Nephron progenitor cell (in vitro differentiated cells): ENCODE measurements around the gene CENPO.
"Not testable (repeated sequence)": the region's sequence is repeated elsewhere in the genome, so short reads cannot be mapped to it uniquely, and the experiment has no call there.

Experiments used
- DNase-seq: peaks from one replicate; pipeline ENCODE4 v3.0.0; 2021
- H3K27ac Mint-ChIP-seq: 2 replicates; pipeline ENCODE4 v1.8.0; 2021; ENCODE audit warnings: mild to moderate bottlenecking, moderate library complexity, mixed read lengths
- H3K27me3 Mint-ChIP-seq: 2 replicates; pipeline ENCODE4 v1.8.0; 2021; ENCODE audit warnings: mild to moderate bottlenecking, low read depth, mixed read lengths; ENCODE audit not compliant: poor library complexity
- H3K36me3 Mint-ChIP-seq: 2 replicates; pipeline ENCODE4 v1.8.0; 2021; ENCODE audit warnings: low read depth, mixed read lengths
- H3K4me1 Mint-ChIP-seq: 2 replicates; pipeline ENCODE4 v1.8.0; 2021; ENCODE audit warnings: mixed read lengths
- H3K4me3 Mint-ChIP-seq: 2 replicates; pipeline ENCODE4 v1.8.0; 2021; ENCODE audit warnings: mild to moderate bottlenecking, moderate library complexity, mixed read lengths
- H3K9me3 Mint-ChIP-seq: 2 replicates; pipeline ENCODE4 v1.8.0; 2021; ENCODE audit warnings: mild to moderate bottlenecking, moderate library complexity, mixed read lengths
- TF ChIP-seq, protein P1 (sequence below): fragments of 200-600 bp; sonication (generic); IDR thresholded peaks from 2 replicates; pipeline ENCODE4 v1.5.0; 2021; ENCODE audit warnings: antibody characterized with exemption

Gene CENPO

DNA sequence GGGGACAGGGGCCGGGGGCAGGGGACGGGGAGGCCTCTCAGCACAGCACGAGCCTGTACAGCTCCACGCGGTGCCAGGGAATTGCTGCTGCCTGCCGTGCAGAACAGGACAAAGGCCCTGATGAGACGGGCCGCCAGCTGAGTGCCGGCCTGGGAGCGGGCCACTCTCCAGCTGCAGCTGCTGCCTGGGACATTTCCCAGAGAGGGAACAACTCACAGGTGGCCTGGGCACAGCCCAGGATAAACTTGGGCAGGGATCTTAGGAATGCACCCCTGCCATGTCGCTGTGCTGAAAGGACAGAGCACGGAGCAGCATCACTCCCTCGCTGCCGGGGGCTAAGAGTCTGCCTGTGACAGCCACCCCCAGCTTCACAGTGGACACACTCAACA, 38.8 kb downstream of the CENPO start:
- Mint-ChIP-seq H3K4me3 (no peak overlapping the region), H3K36me3 (peaks cover 36% of the 10 kb centered on the region), H3K27me3 (no peaks in the 10 kb centered on the region), H3K27ac (peak overlapping the region; percentile 98), H3K4me1 (peaks cover 56% of the 10 kb centered on the region), H3K9me3 (no peaks in the 10 kb centered on the region)
- TF ChIP-seq, protein P1, sequence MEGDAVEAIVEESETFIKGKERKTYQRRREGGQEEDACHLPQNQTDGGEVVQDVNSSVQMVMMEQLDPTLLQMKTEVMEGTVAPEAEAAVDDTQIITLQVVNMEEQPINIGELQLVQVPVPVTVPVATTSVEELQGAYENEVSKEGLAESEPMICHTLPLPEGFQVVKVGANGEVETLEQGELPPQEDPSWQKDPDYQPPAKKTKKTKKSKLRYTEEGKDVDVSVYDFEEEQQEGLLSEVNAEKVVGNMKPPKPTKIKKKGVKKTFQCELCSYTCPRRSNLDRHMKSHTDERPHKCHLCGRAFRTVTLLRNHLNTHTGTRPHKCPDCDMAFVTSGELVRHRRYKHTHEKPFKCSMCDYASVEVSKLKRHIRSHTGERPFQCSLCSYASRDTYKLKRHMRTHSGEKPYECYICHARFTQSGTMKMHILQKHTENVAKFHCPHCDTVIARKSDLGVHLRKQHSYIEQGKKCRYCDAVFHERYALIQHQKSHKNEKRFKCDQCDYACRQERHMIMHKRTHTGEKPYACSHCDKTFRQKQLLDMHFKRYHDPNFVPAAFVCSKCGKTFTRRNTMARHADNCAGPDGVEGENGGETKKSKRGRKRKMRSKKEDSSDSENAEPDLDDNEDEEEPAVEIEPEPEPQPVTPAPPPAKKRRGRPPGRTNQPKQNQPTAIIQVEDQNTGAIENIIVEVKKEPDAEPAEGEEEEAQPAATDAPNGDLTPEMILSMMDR: no peak
- DNase-seq: peak; percentile 20

DNA sequence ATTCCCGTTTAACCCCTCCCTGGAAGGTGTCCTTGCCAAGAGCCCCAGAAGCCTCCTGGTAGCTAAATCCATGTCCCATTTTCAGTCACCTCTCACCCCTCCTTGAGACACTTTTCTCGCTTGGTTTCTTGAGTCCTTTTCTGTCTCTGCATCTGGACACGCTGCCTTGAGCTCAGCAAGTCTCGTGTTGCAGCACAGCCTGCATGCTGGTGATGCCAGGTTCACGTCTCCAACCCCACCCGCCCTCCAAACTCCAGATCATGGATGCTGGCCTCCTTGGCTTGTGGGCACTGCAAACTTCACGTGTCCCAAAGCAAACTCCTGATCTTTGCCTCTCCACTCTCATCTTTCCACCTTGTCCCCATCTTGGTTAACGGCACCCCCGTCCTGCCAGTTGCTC, 39.3 kb downstream of the CENPO start:
- no peaks in the 10 kb centered on the region for H3K9me3 Mint-ChIP-seq
- H3K27me3 Mint-ChIP-seq: no peaks in the 10 kb centered on the region
- peaks cover 52% of the 10 kb centered on the region for H3K4me1 Mint-ChIP-seq
- DNase-seq: no peak
- TF ChIP-seq, protein P1: no peak
- no peak overlapping the region for H3K4me3 Mint-ChIP-seq
- H3K36me3 Mint-ChIP-seq: peaks cover 36% of the 10 kb centered on the region
- H3K27ac Mint-ChIP-seq: peak overlapping the region; percentile 98

DNA sequence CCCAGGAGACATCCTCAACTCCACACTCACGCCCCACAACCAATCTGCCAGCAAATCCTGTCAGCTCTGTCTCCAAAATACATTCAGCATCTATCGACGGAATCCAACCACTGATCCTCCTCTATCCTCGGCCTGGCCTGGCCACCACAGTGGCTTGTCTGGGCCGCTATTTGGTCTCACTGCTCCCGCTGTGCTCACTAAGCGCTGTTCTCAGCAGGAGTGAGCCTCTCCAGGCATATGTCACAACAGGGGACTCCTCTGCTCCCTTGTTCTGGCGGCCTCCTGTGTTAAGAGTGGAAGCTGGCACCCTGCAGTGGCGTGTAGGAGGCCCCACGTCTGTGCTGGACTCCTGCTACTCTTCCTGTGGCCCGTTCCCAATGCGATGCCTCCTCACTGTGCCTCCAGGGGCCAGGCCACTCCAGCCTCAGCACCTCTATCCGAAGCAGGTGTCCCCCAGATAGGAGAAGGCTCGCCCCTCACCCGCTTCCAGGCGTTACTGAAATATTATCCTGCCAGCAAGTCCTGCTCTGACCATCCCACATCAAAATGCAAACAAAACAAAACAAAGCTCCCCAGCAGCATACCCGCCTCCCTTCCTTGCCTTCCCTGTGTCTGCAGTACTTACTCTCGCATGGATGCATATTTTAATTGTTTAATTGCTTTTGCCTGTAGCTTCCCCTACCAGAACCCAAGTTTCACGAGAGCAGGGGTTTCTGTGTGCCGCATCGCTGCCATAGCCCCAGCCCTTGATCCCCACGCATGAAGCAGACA, 39.9 kb downstream of the CENPO start:
- no peak for DNase-seq
- Mint-ChIP-seq H3K36me3 (peaks cover 32% of the 10 kb centered on the region), H3K4me3 (peak overlapping the region; percentile 45), H3K9me3 (no peaks in the 10 kb centered on the region), H3K27me3 (peaks cover 3% of the 10 kb centered on the region), H3K27ac (peak overlapping the region; percentile 98), H3K4me1 (peaks cover 46% of the 10 kb centered on the region)
- TF ChIP-seq, protein P1: no peak

DNA sequence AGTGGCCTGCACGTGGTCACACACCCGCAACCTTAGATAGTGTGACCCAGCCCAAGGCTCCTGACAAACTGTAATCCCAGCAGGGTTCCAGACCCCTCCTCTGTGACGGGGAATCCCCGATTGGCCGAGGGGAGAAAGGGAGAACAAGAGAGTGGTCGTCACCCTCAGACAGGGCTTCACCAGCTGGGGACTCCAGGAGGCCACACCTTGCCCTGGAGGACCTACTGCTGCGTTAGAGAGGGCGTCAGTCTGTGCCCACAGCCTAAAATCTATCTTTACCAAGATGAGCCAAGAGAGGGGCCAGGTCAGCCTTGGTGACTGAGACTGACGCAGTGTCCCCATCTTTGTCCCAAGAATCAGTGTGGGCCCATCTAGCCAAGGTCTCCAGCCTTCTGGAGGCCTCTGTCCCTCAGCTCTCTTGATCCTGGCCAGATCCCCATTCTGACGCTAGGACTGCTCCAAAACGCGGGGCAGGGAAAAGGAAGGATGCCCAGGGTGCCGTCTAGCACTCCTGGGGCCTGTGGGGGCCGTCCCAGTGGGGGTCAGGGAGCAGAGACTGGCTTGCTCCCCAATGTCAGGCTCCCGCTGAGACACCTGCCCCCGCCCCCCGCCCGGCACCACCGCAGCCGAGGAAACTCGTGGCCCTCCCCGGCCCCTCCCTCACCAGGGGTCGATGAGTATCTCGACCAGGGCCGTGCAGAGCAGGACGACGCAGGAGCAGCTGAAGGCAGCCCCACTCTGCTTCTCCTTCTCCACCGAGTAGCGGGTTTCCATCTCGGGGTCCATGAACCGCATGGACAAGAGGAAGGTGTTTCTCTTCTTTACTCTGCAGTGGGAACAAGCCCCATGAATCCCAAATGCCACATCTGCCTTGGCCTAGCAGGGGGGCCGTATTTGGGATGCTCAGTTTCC, 40.9 kb downstream of the CENPO start:
- Mint-ChIP-seq H3K27me3 (peaks cover 3% of the 10 kb centered on the region), H3K9me3 (no peaks in the 10 kb centered on the region), H3K27ac (peak overlapping the region; percentile 98), H3K4me1 (peaks cover 45% of the 10 kb centered on the region), H3K36me3 (peaks cover 32% of the 10 kb centered on the region), H3K4me3 (no peak overlapping the region)
- TF ChIP-seq, protein P1: no peak
- no peak for DNase-seq

DNA sequence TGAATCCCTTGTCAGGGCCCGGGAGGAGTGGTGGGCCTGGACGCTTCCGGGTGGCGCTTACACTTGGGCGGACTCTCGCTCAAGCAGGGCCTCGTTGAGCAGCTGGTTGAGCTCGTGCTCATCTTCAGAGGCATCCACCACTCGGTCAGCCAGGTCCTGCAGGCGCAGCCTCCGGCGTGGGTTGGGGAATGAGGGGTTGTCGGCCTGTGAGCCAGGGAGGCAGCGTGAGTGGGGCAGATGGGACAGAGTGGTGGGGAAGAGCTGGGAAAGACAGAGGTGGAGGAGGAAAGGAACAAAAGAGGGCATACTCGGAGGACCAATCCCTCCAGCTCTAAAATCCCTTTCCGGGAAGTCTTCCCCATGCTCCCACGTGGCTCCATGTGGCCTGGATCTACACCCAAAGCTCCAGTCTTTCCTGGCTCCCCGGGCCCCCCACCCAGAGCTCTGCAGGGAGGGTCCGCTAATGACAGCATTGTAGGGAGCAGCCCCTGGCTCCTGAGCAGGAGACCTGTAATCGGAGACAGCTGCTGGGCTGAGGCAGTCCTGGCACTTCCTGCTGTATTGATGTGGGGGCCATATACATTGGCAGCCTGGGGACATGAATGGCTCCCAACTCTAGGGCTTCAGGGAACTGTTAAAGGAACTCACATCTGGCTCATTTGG, 41.6 kb downstream of the CENPO start:
- no peak for DNase-seq
- TF ChIP-seq, protein P1: no peak
- H3K27ac Mint-ChIP-seq: peak overlapping the region; percentile 39
- H3K4me3 Mint-ChIP-seq: no peak overlapping the region
- peaks cover 45% of the 10 kb centered on the region for H3K4me1 Mint-ChIP-seq
- H3K36me3 Mint-ChIP-seq: peaks cover 32% of the 10 kb centered on the region
- peaks cover 3% of the 10 kb centered on the region for H3K27me3 Mint-ChIP-seq
- H3K9me3 Mint-ChIP-seq: no peaks in the 10 kb centered on the region

DNA sequence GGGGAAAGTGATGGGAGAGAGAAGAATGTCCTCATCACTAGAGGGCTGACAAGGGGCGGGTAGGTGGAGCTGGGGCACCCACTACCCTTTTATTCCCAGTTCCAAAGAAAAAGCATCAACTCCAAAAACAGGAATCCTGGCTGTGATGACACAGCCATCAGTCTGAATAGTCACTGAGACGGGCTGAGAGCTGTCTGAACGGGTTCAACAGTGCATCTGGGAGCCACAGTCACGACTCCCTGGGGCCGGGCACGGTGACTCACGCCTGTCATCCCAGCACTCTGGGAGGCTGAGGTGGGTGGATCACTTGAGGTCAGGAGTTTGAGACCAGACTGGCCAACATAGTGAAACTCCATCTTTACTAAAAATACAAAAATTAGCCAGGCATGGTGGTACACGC, 42.2 kb downstream of the CENPO start:
- not testable (repeated sequence) for H3K4me3 Mint-ChIP-seq, H3K27ac Mint-ChIP-seq, H3K9me3 Mint-ChIP-seq, DNase-seq, H3K27me3 Mint-ChIP-seq
- peaks cover 29% of the 10 kb centered on the region for H3K36me3 Mint-ChIP-seq
- peaks cover 46% of the 10 kb centered on the region for H3K4me1 Mint-ChIP-seq
